Posterior cingulate gyrus (tissue), 11 donors: ENCODE data around the gene FAM163B.

Experiments
- DNase-seq, 10 donors: peaks; one replicate each; pipeline versions ENCODE4 v3.0.0 to v3.0.0-alpha.2; 2020 to 2021; ENCODE audit warnings: mixed read lengths in 3 of 10
- intact Hi-C: fragments of 100-400 bp; cut with DNase I; formaldehyde crosslinking; loops from one replicate; pipeline ENCODE4 v1.15.1; 2023

The FAM163B gene

DNA sequence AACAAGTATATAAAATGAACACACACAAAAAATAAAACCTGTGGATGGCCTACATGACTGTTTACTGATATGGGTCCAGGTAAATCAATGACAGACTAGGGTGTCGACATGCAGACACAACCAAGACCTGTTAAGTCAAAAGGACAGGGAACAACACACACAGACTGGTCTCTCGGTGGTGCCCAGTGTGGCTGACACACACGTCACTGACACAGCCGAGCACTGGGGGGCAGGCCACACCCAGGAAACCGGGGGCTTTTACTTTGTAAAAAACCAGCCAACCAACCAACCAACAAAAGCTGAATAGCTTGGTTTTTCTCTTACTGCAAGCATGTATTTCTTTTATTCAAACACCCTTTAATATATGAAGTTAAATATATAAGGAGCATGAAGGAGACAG lies 5.0 kb downstream of the FAM163B start:
- peak in 3 of 10 donors; percentile 69 to 86 (median 82) for DNase-seq
- intact Hi-C loops: no loop called here

GRCh38 chr9:133603135-133603927 lies 5.9 kb downstream of the FAM163B start:
- DNase-seq: peak in 3 of 10 donors; percentile 23 to 54 (median 50)
- intact Hi-C loops: no loop called here

- intact Hi-C loops: no loop called here
- peak in 3 of 10 donors; percentile 29 to 54 (median 34) for DNase-seq
These were observed 6.9 kb downstream of the FAM163B start for GRCh38 chr9:133602277-133602676.

GRCh38 chr9:133601746-133602145 lies 7.4 kb downstream of the FAM163B start:
- intact Hi-C loops: no loop called here
- DNase-seq: peak in 3 of 10 donors; percentile 39 to 54 (median 44)

DNA sequence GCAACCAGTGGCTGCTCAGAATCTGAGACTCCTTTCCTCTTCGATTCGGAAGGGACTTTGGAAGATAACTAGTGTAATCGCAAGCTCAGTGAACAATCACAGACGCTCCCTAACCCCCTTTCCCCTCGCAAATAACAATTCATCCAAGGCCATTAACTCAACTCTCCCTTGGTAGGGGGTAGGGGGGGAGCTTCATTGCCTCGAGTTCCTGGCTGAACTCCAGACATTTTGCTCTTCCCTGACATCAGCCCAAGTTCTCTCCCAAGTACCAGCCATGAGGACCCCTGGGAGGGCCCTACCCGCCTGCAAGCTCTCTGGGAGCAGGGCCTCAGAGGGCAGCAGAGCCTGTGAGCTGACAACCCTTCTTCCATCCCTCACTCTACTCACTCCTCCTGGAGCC lies 8.4 kb downstream of the FAM163B start:
- intact Hi-C loops: no loop called here
- DNase-seq: peak in 1 of 10 donors; percentile 19

DNA sequence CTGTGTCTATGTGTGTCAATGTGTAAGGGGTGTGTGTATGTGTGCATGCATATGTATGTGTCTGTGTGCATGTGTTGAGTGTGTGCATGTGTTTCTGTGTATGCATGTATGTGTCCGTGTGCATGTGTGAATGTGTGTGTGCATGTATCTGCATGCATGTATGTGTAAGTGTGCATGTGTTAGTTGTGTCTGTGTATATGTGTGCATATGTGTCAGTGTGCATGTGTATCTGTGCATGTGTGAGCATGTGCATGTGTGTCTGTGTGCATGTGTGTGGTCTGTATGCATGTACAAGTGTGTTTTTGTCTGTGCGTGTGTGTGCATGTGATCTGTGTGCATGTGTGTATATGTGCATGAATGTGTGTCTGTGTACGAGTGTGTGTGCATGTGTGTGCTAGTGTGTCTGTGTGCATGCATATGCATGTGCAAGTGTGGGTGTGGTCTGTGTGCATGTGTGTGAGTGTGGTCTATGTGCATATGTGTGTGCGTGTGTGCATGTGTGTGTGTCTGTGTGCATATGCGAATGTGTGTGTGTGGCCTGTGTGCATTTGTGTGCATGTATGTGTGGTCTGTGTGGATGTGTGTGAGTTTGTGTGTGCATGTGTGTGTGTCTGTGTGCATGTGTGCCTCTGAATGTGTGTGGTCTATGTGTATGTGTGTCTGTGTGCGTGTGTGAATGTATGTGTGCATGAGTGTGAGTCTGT lies 9.6 kb downstream of the FAM163B start:
- intact Hi-C loops: no loop called here
- DNase-seq: peak in 3 of 10 donors; percentile 7 to 17 (median 8)

GRCh38 chr9:133598978-133599377 lies 10.2 kb downstream of the FAM163B start:
- intact Hi-C loops: no loop called here
- DNase-seq: peak in 2 of 10 donors; percentile 38 to 50

- DNase-seq: peak in 1 of 10 donors; percentile 3
- intact Hi-C loops: no loop called here
These were observed 11.8 kb downstream of the FAM163B start for GRCh38 chr9:133597316-133597957.

- intact Hi-C loops: no loop called here
- peak in 1 of 10 donors; percentile 57 for DNase-seq
These were observed 13.3 kb downstream of the FAM163B start for GRCh38 chr9:133595910-133596309.

GRCh38 chr9:133594310-133594709 lies 14.9 kb downstream of the FAM163B start:
- DNase-seq: no peak
- intact Hi-C loops: no loop called here

- intact Hi-C loops: no loop called here
- DNase-seq: peak in 1 of 10 donors; percentile 79
These were observed 15.5 kb downstream of the FAM163B start for GRCh38 chr9:133593587-133594253.

DNA sequence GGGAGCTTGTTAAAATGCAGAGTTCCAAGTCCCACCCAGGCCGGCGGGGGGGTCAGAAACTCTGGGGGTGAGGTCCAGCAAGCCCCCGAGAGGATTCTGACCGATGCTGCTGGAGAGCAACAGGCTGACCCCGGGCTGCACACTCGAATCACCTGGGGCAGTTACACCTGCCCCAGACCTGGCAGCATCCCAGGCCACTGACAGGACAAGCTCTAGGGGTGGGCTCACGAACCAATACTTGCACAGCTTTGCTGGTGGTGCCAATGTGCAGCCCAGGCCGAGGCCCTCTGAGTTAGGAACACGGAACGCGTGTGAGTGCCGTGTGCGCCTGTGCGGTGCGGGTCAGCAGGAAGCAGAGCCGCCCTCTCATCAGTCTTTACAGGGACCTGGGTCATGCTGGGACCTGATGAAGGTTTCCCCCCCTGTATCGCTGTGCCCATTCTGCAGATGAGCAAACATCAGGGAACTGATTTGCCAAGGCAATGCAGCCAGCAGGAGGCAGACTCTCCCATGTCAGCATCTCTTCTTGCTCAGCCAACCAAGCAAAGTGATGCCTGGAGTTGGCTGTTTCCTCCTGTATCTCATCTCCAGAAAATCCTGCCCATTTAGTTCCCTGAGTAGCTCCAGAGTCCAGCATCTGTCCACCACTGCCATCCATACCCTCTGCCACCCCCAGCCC lies 16.3 kb downstream of the FAM163B start:
- intact Hi-C loops: no loop called here
- no peak for DNase-seq

GRCh38 chr9:133591985-133592384 lies 17.2 kb downstream of the FAM163B start:
- DNase-seq: no peak
- intact Hi-C loops: no loop called here

- no peak for DNase-seq
- intact Hi-C loops: no loop called here
These were observed 17.9 kb downstream of the FAM163B start for GRCh38 chr9:133591116-133591910.

DNA sequence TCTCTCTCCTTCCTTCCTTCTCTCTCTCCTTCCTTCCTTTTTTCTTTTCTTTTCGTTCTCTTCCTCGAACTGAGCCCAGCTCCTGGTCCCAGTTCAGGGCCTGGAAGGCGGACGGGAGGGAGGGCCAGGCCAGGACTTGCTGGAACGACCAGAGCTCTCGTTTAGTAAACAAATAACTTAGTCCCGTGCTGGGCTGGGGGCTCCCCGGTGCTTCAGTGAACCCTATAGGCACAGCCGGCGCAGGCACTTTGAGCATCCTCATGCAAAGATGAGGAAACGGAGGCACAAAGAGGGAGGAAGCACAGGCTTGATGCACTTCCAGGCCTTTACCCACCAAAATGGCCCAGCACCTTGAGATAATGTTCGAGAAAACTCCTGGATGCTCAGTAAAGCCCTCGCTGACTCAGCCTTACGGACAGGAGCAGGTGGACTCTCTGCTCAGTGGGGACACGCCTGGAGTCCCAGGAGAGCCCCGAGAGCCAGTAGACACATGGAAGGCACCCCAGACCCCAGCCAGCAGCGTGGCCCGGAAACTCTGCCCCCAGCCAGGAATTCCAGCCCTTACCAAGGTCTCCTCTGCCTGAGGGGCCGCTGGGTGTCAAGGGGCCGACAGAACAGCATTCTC lies 18.8 kb downstream of the FAM163B start:
- intact Hi-C loops: no loop called here

GRCh38 chr9:133589454-133590227 lies 19.5 kb downstream of the FAM163B start:
- DNase-seq: no peak
- intact Hi-C loops: no loop called here

More for the DNA sequence above, 18.8 kb downstream of the FAM163B start:
- DNase-seq: no peak

- DNase-seq: peak in 2 of 10 donors; percentile 35 to 86
- intact Hi-C loops: no loop called here
These were observed 21.7 kb downstream of the FAM163B start for GRCh38 chr9:133587466-133587865.

DNA sequence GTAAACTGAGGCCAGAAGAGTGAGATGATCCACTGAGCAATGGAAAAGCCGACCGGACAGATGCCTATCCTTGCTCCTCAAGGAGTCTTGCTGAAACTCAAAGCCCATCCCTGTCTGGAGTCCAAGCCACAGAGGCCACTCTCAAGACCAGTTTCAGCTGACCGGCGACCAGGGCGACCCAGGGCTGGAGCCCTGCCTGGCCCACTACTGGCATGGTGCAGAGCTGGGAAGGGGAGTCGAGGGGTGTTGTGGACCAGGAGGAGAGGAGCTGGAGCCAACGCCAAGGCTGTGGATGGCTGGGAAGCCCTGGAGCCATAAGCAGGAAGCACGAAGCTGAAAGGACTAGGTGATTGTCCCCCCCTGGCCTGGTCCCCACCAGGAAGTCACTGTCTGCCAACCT lies 22.1 kb downstream of the FAM163B start:
- intact Hi-C loops: no loop called here
- DNase-seq: peak in 1 of 10 donors; percentile 69
